ENCODE measurements around the gene AGBL4. TPM values are rescaled to one million over a fixed set of nuclear protein-coding genes. Genes with fewer than 3 reads are reported as not detected.

Gene AGBL4
- total RNA-seq, 6 experiments from 2014 or later, result 0.06 to 1.8 (median 0.93) TPM

- DNase-seq, result no peak
These were observed 1158.8 kb downstream of the AGBL4 start for GRCh38 chr1:48864913-48865312.

GRCh38 chr1:48859456-48859855 is 1164.3 kb downstream of the AGBL4 start:
- Histone ChIP-seq H3K36me3 (no peaks in the 10 kb centered on the region), H3K27ac (no peak overlapping the region), H3K27me3 (no peaks in the 10 kb centered on the region), H3K9me3 (no peaks in the 10 kb centered on the region), H3K4me1 (no peaks in the 10 kb centered on the region), H3K4me3 (no peak overlapping the region)
- WGBS (ENCODE audit: insufficient coverage, low coverage, low lambda C conversion rate, missing lambda C conversion rate), result 25% methylated on average over 2 of the region's 2 CpGs
- no peak for ATAC-seq
- intact Hi-C loops (cut with DNase I), result no loop called here
- TF ChIP-seq POLR2A (IDR thresholded peaks at IDR 0.05), result no peak
- TF ChIP-seq, protein P1, sequence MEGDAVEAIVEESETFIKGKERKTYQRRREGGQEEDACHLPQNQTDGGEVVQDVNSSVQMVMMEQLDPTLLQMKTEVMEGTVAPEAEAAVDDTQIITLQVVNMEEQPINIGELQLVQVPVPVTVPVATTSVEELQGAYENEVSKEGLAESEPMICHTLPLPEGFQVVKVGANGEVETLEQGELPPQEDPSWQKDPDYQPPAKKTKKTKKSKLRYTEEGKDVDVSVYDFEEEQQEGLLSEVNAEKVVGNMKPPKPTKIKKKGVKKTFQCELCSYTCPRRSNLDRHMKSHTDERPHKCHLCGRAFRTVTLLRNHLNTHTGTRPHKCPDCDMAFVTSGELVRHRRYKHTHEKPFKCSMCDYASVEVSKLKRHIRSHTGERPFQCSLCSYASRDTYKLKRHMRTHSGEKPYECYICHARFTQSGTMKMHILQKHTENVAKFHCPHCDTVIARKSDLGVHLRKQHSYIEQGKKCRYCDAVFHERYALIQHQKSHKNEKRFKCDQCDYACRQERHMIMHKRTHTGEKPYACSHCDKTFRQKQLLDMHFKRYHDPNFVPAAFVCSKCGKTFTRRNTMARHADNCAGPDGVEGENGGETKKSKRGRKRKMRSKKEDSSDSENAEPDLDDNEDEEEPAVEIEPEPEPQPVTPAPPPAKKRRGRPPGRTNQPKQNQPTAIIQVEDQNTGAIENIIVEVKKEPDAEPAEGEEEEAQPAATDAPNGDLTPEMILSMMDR (IDR thresholded peaks at IDR 0.05), result no peak
- DNase-seq, result no peak

More at GRCh38 chr1:48864913-48865312, 1158.8 kb downstream of the AGBL4 start:
- no peaks in the 10 kb centered on the region for H3K27me3 ChIP-seq
- H3K36me3 ChIP-seq, result no peaks in the 10 kb centered on the region
- no peak overlapping the region for H3K4me3 ChIP-seq
- WGBS (ENCODE audit: insufficient coverage, low coverage, low lambda C conversion rate, missing lambda C conversion rate), result 55% methylated on average over 1 of the region's 2 CpGs
- intact Hi-C loops (cut with DNase I), result no loop called here
- TF ChIP-seq, protein P1 (IDR thresholded peaks at IDR 0.05), result no peak
- no peak for TF ChIP-seq POLR2A (IDR thresholded peaks at IDR 0.05)
- no peak for ATAC-seq
- no peaks in the 10 kb centered on the region for H3K4me1 ChIP-seq
- no peak overlapping the region for H3K27ac ChIP-seq
- H3K9me3 ChIP-seq, result no peaks in the 10 kb centered on the region

- intact Hi-C loops (cut with DNase I), result no loop called here
- H3K27me3 ChIP-seq, result no peaks in the 10 kb centered on the region
- H3K9me3 ChIP-seq, result no peaks in the 10 kb centered on the region
- TF ChIP-seq, protein P1 (IDR thresholded peaks at IDR 0.05), result no peak
- TF ChIP-seq POLR2A (IDR thresholded peaks at IDR 0.05), result no peak
- H3K27ac ChIP-seq, result no peak overlapping the region
- DNase-seq (no peak), ATAC-seq (no peak)
- H3K36me3 ChIP-seq, result no peaks in the 10 kb centered on the region
- no peaks in the 10 kb centered on the region for H3K4me1 ChIP-seq
- 56% methylated on average over 3 of the region's 3 CpGs for WGBS (ENCODE audit: insufficient coverage, low coverage, low lambda C conversion rate, missing lambda C conversion rate)
- H3K4me3 ChIP-seq, result no peak overlapping the region
These were observed 1165.4 kb downstream of the AGBL4 start for GRCh38 chr1:48858200-48858920.

GRCh38 chr1:48853006-48853405 is 1170.7 kb downstream of the AGBL4 start:
- H3K36me3 ChIP-seq, result no peaks in the 10 kb centered on the region
- intact Hi-C loops (cut with DNase I), result no loop called here
- DNase-seq, result no peak

More at GRCh38 chr1:48853006-48853405, 1170.7 kb downstream of the AGBL4 start:
- TF ChIP-seq, protein P1 (IDR thresholded peaks at IDR 0.05), result no peak
- no peak for TF ChIP-seq POLR2A (IDR thresholded peaks at IDR 0.05)
- no peak for ATAC-seq
- no peaks in the 10 kb centered on the region for H3K4me1 ChIP-seq
- H3K27ac ChIP-seq, result no peak overlapping the region
- H3K9me3 ChIP-seq, result no peaks in the 10 kb centered on the region
- no peak overlapping the region for H3K4me3 ChIP-seq
- H3K27me3 ChIP-seq, result no peaks in the 10 kb centered on the region
